NCI-H2171 treated with DMSO at 0.1 percent for 48 hours (cell line): ENCODE results near the gene RBM17.
A peak's percentile ranks its signal among the peaks of the same experiment; 100 is the strongest.
"Not testable (repeated sequence)": the region's sequence is repeated elsewhere in the genome, so short reads cannot be mapped to it uniquely, and the experiment has no call there.

ENCODE experiments used
- DNase-seq: peaks from one replicate; lab custom pipeline; 2025; lab: John Stamatoyannopoulos, UW

The RBM17 gene

DNA sequence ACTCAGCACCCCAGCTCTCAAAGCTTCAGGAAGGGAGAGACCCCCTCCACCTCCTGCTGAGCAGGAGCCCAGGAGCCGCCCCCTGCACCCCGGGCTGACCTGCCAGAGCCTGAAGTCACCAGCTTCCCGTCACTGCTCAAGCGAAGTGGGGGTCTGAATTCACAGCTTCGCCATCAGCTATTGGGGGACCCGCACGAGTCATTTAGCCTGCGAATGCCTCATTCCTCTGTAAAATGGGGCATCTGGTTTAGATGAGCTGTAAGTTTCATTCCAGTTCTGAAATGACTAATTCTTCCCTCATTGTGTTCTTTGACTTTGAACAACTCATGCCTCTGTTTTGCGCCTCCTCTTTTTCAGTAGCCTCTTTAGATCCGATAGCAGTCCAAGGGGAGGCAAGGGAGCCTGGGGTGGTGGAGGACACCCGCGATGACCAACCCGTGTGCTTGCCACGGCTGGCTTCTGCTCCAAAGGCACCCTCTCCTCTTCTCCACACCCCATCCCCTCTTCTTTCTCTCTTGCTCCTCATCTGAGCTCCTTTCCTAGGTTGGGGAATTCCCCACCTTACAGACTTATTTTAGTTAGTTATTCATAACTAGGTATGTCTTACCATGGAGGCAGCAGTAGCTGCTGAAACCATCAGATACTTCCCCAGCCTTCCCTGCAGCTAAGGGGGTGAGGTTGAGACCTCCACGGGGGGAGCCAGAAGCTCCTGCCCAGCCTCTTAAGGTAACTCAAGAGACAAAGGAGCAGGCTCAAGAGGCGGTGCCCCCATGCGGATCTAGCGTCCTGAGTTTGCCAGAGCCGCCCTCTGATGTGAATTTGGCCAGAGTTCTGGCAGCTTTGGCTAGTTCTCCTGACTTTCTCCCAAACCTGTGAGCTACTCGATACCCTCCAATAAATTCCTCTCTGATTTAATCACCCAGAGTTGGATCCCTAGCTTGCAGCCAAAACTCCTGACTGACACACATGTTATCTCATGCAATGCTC is 47.7 kb downstream of the RBM17 start:
- no peak for DNase-seq

- DNase-seq: no peak
These were observed 49.6 kb downstream of the RBM17 start for GRCh38 chr10:6138456-6138855.

- no peak for DNase-seq
These were observed 50.6 kb downstream of the RBM17 start for GRCh38 chr10:6139470-6139869.

DNA sequence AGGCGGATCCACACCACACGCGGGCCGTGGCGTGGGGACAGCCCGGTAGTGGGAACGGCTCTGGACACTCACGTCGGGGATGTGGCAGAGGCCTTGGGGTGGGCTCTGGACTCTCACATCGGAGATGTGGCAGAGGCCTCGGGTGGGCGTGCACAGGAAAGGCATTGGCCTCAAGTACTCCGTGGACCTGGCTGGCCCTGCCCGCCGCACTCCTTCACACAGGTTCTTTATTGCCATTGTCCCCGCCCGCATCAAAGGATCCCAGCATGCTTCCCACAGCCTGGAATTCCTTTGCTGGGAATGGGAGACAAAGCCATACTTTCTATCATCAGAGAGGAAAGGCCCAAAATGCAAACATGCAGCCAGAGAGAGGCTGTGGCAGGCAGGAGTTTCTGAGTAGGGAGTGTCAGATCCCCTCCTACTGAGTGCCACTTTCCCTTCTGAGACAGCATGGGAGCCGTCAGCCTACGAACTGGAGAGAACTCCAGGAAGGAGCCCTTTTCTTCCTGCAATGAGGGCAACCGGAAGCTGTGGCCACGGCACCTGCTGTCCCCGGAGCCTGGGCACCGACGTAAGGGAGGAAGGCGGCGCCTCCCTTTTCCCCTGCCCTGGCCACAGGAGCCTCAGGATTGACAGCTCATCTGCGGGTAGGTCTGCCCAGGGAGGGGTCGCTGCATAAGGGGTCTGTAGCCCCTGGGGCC is 51.5 kb downstream of the RBM17 start:
- no peak for DNase-seq

DNA sequence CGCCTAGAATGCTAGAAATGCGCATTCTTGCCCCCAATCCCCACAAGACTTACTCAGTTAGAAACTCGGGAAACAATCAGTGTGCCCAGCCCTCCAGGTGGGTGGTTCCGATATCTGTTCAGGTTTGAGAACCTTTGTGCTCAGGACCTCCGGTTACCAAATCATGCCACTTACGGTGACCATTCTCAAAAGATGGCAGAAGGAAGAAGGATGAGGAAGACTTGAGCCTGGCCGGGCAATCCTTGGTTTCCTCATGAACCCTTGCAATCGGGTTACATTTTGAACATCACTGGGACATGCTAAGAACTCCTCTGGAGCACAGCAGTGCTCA is 52.1 kb downstream of the RBM17 start:
- DNase-seq: no peak

DNA sequence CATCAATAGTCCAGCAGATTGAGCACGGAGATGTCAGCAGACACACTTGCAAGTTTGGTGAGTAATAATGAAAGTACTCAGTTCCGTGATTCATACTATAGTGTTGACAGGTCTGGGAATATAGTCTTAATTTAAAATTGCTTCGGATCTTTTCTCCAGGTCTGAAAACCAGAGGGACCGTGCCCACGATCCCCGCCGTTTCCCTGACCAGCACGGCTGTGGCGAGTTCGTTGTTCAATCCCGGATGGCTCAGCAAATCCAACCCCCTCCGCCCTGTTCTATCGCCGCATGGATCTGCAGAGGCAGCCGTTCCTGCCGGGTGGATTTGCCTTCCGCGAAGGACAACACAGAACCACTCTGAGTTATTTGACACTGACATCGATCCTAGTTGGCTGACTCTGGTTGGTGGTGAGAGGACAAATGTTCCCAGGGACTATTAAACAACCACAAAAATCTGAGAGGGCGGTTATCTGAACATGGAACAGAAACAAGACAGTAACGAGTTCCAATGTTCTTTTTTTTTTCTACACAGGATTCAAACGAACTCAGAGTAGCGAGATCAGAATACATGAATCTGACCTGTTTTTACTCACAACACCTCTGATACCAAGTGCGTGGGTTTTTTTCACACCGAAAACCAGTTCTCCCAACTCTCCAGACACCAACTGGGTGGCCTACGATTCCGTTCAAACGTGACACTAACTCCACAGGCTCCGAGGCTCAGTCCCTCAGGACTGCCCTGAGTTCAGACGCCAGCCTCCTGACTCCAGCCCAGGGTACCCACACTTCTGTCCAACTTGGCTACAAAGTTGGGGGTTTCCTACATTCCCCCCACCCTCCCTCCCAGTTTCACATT is 52.7 kb downstream of the RBM17 start:
- peak; percentile 0 for DNase-seq

DNA sequence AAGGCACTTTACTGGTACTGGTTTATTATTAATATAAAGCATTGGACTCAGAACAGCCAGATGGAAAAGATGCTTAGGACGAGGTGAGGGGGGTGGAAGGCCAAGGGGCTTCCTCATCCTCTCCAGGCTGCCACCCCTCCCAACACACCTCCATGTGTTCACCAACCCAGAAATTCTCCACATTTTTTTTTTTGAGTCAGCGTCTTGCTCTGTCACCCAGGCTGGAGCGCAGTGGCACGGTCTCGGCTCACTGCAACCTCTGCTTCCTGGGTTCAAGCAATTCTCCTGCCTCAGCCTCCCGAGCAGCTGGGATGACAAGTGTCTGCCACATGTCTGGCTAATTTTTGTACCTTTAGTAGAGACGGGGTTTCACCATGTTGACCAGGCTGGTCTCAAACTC is 53.4 kb downstream of the RBM17 start:
- DNase-seq: not testable (repeated sequence)

GRCh38 chr10:6142644-6143043 is 53.8 kb downstream of the RBM17 start:
- no peak for DNase-seq

- DNase-seq: no peak
These were observed 54.3 kb downstream of the RBM17 start for GRCh38 chr10:6143181-6143580.

- peak; percentile 46 for DNase-seq
These were observed 55.8 kb downstream of the RBM17 start for GRCh38 chr10:6144406-6145165.

DNA sequence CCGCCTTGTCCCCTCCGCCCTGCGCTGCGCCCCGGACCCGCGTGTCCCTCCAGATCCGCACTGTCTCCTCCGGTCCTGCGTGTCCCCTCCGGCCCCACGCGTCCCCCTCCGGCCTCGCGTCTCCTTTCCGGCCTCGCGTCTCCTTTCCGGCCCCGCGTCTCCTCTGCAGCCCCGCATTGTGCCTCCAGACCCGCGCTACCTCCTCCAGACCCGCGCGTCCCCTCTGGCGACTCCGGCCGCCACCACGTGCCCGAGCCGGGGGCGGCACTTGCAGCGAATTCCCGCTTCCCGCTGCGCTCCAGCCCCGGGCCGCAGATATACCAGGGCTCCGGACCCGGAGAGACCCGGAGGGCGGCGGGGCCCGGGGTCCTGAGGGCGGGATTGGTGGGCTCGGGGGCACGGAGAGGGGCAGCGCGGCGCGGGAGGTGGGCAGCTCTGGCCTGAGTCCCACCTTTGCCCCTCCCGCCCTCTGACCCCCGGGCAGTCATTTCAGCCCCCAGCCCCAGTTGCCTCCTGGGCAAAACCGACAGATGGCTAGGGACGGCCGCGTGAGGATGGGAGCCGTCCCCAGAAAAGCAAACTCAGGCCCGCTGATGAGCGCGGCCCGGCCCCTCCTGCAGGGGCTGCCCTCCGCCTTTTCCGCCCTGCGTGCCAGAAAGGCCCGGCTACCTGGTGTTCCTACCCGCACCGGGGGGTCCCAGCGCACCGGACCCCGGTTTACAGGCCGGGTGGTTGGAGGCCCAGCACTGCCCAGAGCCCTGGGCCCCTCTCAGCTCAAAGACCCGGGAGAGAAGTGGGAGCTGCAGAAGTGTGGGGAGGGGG is 56.5 kb downstream of the RBM17 start:
- DNase-seq: peak; percentile 35

- peak; percentile 25 for DNase-seq
These were observed 57.4 kb downstream of the RBM17 start for GRCh38 chr10:6146013-6146785.

- no peak for DNase-seq
These were observed 58.1 kb downstream of the RBM17 start for GRCh38 chr10:6146921-6147320.

- no peak for DNase-seq
These were observed 59.4 kb downstream of the RBM17 start for GRCh38 chr10:6148251-6148701.

- DNase-seq: peak; percentile 57
These were observed 60.1 kb downstream of the RBM17 start for GRCh38 chr10:6148908-6149307.

DNA sequence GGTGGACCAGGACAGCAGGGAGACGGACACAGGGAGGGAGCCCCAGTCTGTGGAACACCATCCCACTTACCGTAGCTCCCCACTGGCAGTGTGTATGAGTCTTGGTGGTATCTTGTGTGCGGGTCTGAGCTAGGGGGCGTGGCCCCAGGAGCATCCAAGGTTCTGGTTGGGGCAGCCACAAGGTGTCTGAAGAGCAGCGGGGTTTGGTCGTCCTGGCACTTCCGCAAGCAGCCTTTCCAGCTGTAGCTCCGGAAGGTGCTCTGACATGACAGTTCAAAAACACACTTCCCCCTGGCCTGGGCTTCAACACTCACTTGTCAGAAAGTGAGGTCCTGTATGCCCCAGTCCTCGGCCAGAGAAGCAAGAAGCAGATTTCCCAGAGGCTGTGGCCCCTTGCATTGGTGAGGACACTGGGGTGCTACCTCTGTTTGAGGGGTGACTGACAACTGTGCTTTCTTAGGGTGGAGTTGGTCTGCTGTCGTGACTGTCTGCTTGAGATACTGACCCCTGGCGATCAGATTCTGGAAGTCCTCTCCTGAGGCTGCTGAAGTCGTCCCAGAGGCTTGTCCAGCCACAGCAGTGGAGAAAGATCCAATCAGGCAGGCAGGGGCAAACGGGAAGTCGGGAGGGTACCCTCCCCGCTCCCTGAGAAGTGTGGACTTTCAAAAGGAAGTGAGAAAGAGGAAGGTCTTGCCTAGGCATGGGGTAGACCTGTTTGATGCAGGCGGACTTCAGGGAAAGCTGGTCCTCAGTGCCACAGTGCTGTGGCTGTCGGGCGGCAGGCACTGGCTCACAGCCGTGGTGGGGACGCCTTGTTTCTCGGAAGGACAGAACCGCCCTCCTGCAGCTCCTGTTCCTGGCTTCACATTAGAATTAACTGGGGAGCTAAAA is 62.5 kb downstream of the RBM17 start:
- no peak for DNase-seq

- DNase-seq: no peak
These were observed 65.0 kb downstream of the RBM17 start for GRCh38 chr10:6153845-6154244.

DNA sequence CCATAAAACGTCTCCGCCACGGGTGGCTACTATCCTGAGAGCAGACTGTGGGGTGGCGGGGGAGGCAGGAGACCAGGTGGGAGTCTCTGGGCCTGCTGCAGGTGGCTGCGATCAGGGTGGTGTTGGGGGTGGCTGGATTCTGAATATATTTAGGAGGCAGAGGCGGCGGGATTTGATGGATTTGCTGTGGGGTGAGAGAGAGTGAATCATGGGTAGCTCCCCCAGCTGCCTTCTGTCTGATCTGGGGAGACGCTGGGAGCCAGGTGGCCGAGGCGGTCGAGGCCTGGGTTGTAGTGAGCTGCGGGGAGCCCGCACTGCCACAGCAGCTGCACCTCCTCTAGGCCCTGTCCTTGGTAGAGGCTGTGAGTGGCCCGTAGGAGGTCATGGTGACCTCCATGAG is 65.7 kb downstream of the RBM17 start:
- DNase-seq: no peak

DNA sequence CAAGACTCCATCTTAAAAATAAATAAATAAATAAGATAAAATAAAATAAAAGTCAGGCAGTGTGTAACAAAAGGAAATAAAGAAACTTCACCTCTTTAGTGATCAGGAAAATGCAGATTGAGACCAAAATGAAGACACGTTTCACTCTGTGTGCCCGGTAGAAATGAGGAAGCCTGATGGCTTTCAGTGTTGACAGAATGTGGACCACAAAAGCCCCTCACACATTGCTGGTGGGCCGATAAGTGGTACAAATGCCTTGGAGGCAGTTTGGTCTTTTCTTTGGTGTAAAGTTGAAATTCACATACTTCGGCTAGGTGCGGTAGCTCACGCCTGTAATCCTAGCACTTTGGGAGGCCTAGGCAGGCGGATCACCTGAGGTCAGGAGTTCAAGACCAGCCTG is 69.4 kb downstream of the RBM17 start:
- no peak for DNase-seq
